NCI-H146 treated with DMSO at 0.1 percent for 48 hours (cell line): ENCODE results near the gene CUL5.

Source experiments
- DNase-seq: peaks from one replicate; lab custom pipeline; 2025; ENCODE audit not compliant: unreplicated experiment; lab: John Stamatoyannopoulos, UW

The CUL5 gene

GRCh38 chr11:108008656-108009496 lies at the start of gene CUL5:
CUL5 (plus strand) TSS chr11:108008898; CDS start chr11:108009349, 451 bp downstream.
- DNase-seq: peak; percentile 48

- DNase-seq: no peak
These were observed 47.2 kb upstream of the CUL5 start for GRCh38 chr11:107961480-107961879.

- no peak for DNase-seq
These were observed 46.5 kb upstream of the CUL5 start for GRCh38 chr11:107962181-107962580.

- DNase-seq: no peak
These were observed 45.6 kb upstream of the CUL5 start for GRCh38 chr11:107963091-107963490.

GRCh38 chr11:107969219-107969618 lies 39.5 kb upstream of the CUL5 start:
- DNase-seq: no peak

GRCh38 chr11:107970049-107970448 lies 38.6 kb upstream of the CUL5 start:
- DNase-seq: no peak

GRCh38 chr11:107973641-107974040 lies 35.1 kb upstream of the CUL5 start:
- DNase-seq: no peak

- DNase-seq: no peak
These were observed 20.1 kb upstream of the CUL5 start for GRCh38 chr11:107988397-107989158.

- no peak for DNase-seq
These were observed 16.8 kb upstream of the CUL5 start for GRCh38 chr11:107991868-107992414.

- no peak for DNase-seq
These were observed 12.5 kb upstream of the CUL5 start for GRCh38 chr11:107996006-107996776.

- no peak for DNase-seq
These were observed 9.9 kb upstream of the CUL5 start for GRCh38 chr11:107998761-107999160.

GRCh38 chr11:107999759-108000455 lies 8.8 kb upstream of the CUL5 start:
- DNase-seq: peak; percentile 20

GRCh38 chr11:108002476-108002875 lies 6.2 kb upstream of the CUL5 start:
- no peak for DNase-seq

GRCh38 chr11:108003623-108004022 lies 5.1 kb upstream of the CUL5 start:
- DNase-seq: no peak

- no peak for DNase-seq
These were observed 879 bp upstream of the CUL5 start for GRCh38 chr11:108007819-108008218.

- no peak for DNase-seq
These were observed 1.0 kb downstream of the CUL5 start for GRCh38 chr11:108009497-108010370.

- DNase-seq: no peak
These were observed 3.5 kb downstream of the CUL5 start for GRCh38 chr11:108012139-108012725.

- DNase-seq: no peak
These were observed 7.9 kb downstream of the CUL5 start for GRCh38 chr11:108016647-108017046.

- no peak for DNase-seq
These were observed 10.0 kb downstream of the CUL5 start for GRCh38 chr11:108018708-108019107.
